GM12878 (cell line): Measurements from ENCODE around the gene DIAPH3. TPM values are rescaled to one million over a fixed set of nuclear protein-coding genes. Genes with fewer than 3 reads are reported as not detected.

Experiments
- ATAC-seq: fragments of 200-7000 bp; cut with Tn5 transposase; 3 replicates; pipeline ENCODE4 v1.9.1; 2020; ENCODE audit warnings: mild to moderate bottlenecking, moderate library complexity
- BruUV-seq: library from RNA; stranded (reverse); fragments of 400-500 nt; replicated peaks from 2 replicates; lab custom pipeline; 2021; lab: Mats Ljungman, UMichigan
- CTCF ChIA-PET: fragments of 300-600 bp; sonication (Branson Sonifier 250); formaldehyde crosslinking; extraction: SDS; loops from one replicate; lab custom pipeline; 2021; ENCODE audit warnings: inconsistent platforms; lab: Yijun Ruan, JAX
- POLR2A ChIA-PET: fragments of 350-600 bp; formaldehyde crosslinking; extraction: SDS; loops from one replicate; lab custom pipeline; 2021; ENCODE audit warnings: inconsistent platforms; lab: Charles Lee
- RAD21 ChIA-PET: fragments of 300-600 bp; sonication (Branson Sonifier 250); formaldehyde crosslinking; loops from one replicate; lab custom pipeline; 2023; ENCODE audit warnings: antibody characterized with exemption; ENCODE audit not compliant: unreplicated experiment; lab: Charles Lee
- SMC1A ChIA-PET: fragments of 300-600 bp; sonication (Branson Sonifier 250); formaldehyde crosslinking; loops from one replicate; lab custom pipeline; 2023; ENCODE audit not compliant: unreplicated experiment, uncharacterized antibody; lab: Charles Lee
- DNase-seq: peaks from one replicate; pipeline ENCODE4 v3.0.0-alpha.2; 2011; ENCODE audit warnings: low read depth, low spot score
- FAIRE-seq: peaks from 3 replicates; lab custom pipeline; 2011; peaks lifted over from hg19 to GRCh38; lab: Jason Lieb, UNC
- H2AFZ ChIP-seq: 2 replicates; pipeline ENCODE4 v1.6.0; 2011; ENCODE audit warnings: low read depth, low read length, control low read depth; ENCODE audit not compliant: control insufficient read depth
- H3K27ac ChIP-seq: 2 replicates; pipeline ENCODE4 v1.5.1; 2011; ENCODE audit warnings: control low read depth; ENCODE audit not compliant: control insufficient read depth, insufficient read depth
- H3K27me3 ChIP-seq, 2 experiments: replicated peaks in 1 of 2; 2 replicates each; pipeline versions ENCODE4 v1.6.0 to v1.6.1; 2011; ENCODE audit warnings: low read length in 1 of 2; ENCODE audit not compliant: control insufficient read depth in 2 of 2, insufficient read depth in 2 of 2
- H3K36me3 ChIP-seq, 2 experiments: 2 replicates each; pipeline ENCODE4 v1.5.1; 2011; ENCODE audit warnings: low read length in 1 of 2; ENCODE audit not compliant: control insufficient read depth in 2 of 2, insufficient read depth in 2 of 2
- H3K4me1 ChIP-seq: 2 replicates; pipeline ENCODE4 v1.6.1; 2011; ENCODE audit warnings: mild to moderate bottlenecking, low read length, moderate library complexity, mixed read lengths; ENCODE audit not compliant: control insufficient read depth, insufficient read depth
- H3K4me2 ChIP-seq: 2 replicates; pipeline ENCODE4 v1.6.0; 2011; ENCODE audit warnings: control low read depth; ENCODE audit not compliant: control insufficient read depth, insufficient read depth
- H3K4me3 ChIP-seq: fragments of 200-600 bp; sonication (generic); 2 replicates; pipeline ENCODE4 v1.5.1; 2016
- H3K79me2 ChIP-seq: 2 replicates; pipeline ENCODE4 v1.6.0; 2011; ENCODE audit warnings: low read length; ENCODE audit not compliant: control insufficient read depth, insufficient read depth
- H3K9ac ChIP-seq: 2 replicates; pipeline ENCODE4 v1.8.0; 2011; ENCODE audit warnings: low read length, control low read depth, mixed read lengths; ENCODE audit not compliant: control insufficient read depth, insufficient read depth
- H3K9me3 ChIP-seq: replicated peaks from 3 replicates; pipeline ENCODE4 v1.5.1; 2011; ENCODE audit warnings: mild to moderate bottlenecking, low read length; ENCODE audit not compliant: control insufficient read depth, insufficient read depth
- H4K20me1 ChIP-seq: 2 replicates; pipeline ENCODE4 v1.6.0; 2011; ENCODE audit not compliant: control insufficient read depth, insufficient read depth
- DPF2 ChIP-seq: fragments of 450-650 bp; IDR thresholded peaks from 2 replicates; pipeline ENCODE4 v1.6.1; 2017; ENCODE audit warnings: mild to moderate bottlenecking
- RUNX3 ChIP-seq: IDR thresholded peaks from 2 replicates; pipeline ENCODE4 v1.6.1; 2012; ENCODE audit warnings: low read length, inconsistent platforms
- SREBF2 ChIP-seq: IDR thresholded peaks from 2 replicates; pipeline ENCODE4 v1.6.1; 2012; ENCODE audit warnings: mild to moderate bottlenecking, low read length
- whole genome bisulfite sequencing: methylation state at CpG from one replicate; pipeline ENCODE4 v1.1.6; 2016; ENCODE audit warnings: low lambda C conversion rate; ENCODE audit not compliant: insufficient replicate concordance, insufficient coverage; ENCODE audit errors: missing lambda C conversion rate; 5-methylcytosine and 5-hydroxymethylcytosine counted together
- in situ Hi-C: fragments of 300-500 bp; cut with MboI; formaldehyde crosslinking; loops from 9 replicates; pipeline ENCODE4 v1.14.3; 2018; ENCODE audit warnings: mixed read lengths
- intact Hi-C: fragments of 100-400 bp; cut with micrococcal nuclease; formaldehyde crosslinking; loops from one replicate; pipeline ENCODE4 v1.14.2; 2022; ENCODE audit not compliant: unreplicated experiment
- polyA plus RNA-seq, 11 experiments: library from polyadenylated mRNA; depleted of rRNA in 4 of 11; unstranded in 6 of 11; stranded (reverse) in 5 of 11; fragments of >200 nt; fragmentation: Nextera tagmentation in 4 of 11; fragmentation: Illumina TruSeq in 1 of 11; extraction: Ambion mirVana in 4 of 11; extraction: Trizol in 1 of 11; gene quantifications; 1 replicate in 1 of 11; 2 replicates in 10 of 11; pipeline versions ENCODE4 v1.2.1 to v1.2.3, GENCODE V29; 2011 to 2016; ENCODE audit warnings: inconsistent platforms in 2 of 11, missing spikeins in 2 of 11, low read depth in 1 of 11
- total RNA-seq, 4 experiments: library from RNA; depleted of rRNA in 3 of 4; stranded (reverse); fragments of >200 nt in 3 of 4; fragmentation: Illumina TruSeq in 1 of 4; extraction: Trizol in 1 of 4; gene quantifications; 2 replicates each; pipeline versions ENCODE4 v1.2.1 to v1.2.3, GENCODE V29; 2013 to 2021
- TF ChIP-seq, protein P1 (sequence below): fragments of 450-650 bp; IDR thresholded peaks from 2 replicates; pipeline ENCODE4 v1.6.1; 2017; ENCODE audit warnings: mild to moderate bottlenecking, moderate library complexity
- TF ChIP-seq, protein P2 (sequence below): fragments of 450-650 bp; IDR thresholded peaks from 2 replicates; pipeline ENCODE4 v1.6.1; 2016; ENCODE audit warnings: mild to moderate bottlenecking, moderate library complexity, borderline replicate concordance
- TF ChIP-seq, protein P3 (sequence below): fragments of 450-650 bp; IDR thresholded peaks from 2 replicates; pipeline ENCODE4 v1.6.1; 2018; ENCODE audit warnings: mild to moderate bottlenecking, low read depth, moderate library complexity; ENCODE audit not compliant: partially characterized antibody
- TF ChIP-seq, protein P4 (sequence below): fragments of 450-650 bp; IDR thresholded peaks from 2 replicates; pipeline ENCODE4 v1.6.1; 2017; ENCODE audit warnings: borderline replicate concordance
- TF ChIP-seq, protein P5 (sequence below): fragments of 150-350 bp; IDR thresholded peaks from 2 replicates; pipeline ENCODE4 v1.6.1; 2016; ENCODE audit warnings: low read depth, low read length

DIAPH3 gene
- total and polyA plus RNA-seq, 10 of the 15 experiments (the other 5 are each of a cell fraction or from before 2014, with no cell fraction given): 10.1 to 25.2 (median 15.4) TPM

DNA sequence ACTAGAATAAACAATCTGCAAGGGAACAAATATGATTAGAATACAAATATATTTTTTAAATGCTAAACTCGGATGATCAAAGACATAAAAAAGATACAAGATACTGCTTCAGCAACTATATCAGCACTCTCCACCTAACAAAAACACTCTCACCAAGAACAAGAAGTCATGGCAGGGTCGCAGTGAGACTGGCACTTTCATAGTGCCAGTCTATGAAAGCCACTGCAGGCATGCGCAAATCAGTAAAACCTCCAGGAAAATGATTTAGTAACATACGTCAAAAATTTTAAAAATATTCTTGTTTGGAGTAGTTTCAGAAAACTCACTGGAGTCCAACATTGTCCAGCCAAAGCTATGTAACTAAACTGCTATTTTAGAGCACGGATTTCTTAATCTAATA lies 295.9 kb downstream of the DIAPH3 start:
- Histone ChIP-seq H3K27ac (no peak overlapping the region), H3K36me3 (no peaks in the 10 kb centered on the region), H3K4me1 (no peaks in the 10 kb centered on the region), H3K27me3 (no peaks in the 10 kb centered on the region), H3K9ac (no peak overlapping the region), H3K4me2 (no peak overlapping the region), H3K79me2 (no peaks in the 10 kb centered on the region), H4K20me1 (no peaks in the 10 kb centered on the region), H3K9me3 (no peaks in the 10 kb centered on the region), H2AFZ (no peak overlapping the region), H3K4me3 (no peak overlapping the region)
- ChIA-PET CTCF (no interaction called here), POLR2A (no interaction called here), SMC1A (no interaction called here), RAD21 (no interaction called here)
- intact Hi-C loops: no loop called here
- WGBS: 96% methylated on average over 5 of the region's 5 CpGs
- in situ Hi-C loops: no loop called here
- ATAC-seq (no peak), FAIRE-seq (no peak), DNase-seq (no peak)
- no TSS peak for BruUV-seq
- TF ChIP-seq, protein P1, sequence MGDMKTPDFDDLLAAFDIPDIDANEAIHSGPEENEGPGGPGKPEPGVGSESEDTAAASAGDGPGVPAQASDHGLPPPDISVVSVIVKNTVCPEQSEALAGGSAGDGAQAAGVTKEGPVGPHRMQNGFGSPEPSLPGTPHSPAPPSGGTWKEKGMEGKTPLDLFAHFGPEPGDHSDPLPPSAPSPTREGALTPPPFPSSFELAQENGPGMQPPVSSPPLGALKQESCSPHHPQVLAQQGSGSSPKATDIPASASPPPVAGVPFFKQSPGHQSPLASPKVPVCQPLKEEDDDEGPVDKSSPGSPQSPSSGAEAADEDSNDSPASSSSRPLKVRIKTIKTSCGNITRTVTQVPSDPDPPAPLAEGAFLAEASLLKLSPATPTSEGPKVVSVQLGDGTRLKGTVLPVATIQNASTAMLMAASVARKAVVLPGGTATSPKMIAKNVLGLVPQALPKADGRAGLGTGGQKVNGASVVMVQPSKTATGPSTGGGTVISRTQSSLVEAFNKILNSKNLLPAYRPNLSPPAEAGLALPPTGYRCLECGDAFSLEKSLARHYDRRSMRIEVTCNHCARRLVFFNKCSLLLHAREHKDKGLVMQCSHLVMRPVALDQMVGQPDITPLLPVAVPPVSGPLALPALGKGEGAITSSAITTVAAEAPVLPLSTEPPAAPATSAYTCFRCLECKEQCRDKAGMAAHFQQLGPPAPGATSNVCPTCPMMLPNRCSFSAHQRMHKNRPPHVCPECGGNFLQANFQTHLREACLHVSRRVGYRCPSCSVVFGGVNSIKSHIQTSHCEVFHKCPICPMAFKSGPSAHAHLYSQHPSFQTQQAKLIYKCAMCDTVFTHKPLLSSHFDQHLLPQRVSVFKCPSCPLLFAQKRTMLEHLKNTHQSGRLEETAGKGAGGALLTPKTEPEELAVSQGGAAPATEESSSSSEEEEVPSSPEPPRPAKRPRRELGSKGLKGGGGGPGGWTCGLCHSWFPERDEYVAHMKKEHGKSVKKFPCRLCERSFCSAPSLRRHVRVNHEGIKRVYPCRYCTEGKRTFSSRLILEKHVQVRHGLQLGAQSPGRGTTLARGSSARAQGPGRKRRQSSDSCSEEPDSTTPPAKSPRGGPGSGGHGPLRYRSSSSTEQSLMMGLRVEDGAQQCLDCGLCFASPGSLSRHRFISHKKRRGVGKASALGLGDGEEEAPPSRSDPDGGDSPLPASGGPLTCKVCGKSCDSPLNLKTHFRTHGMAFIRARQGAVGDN: no peak
- TF ChIP-seq, protein P2, sequence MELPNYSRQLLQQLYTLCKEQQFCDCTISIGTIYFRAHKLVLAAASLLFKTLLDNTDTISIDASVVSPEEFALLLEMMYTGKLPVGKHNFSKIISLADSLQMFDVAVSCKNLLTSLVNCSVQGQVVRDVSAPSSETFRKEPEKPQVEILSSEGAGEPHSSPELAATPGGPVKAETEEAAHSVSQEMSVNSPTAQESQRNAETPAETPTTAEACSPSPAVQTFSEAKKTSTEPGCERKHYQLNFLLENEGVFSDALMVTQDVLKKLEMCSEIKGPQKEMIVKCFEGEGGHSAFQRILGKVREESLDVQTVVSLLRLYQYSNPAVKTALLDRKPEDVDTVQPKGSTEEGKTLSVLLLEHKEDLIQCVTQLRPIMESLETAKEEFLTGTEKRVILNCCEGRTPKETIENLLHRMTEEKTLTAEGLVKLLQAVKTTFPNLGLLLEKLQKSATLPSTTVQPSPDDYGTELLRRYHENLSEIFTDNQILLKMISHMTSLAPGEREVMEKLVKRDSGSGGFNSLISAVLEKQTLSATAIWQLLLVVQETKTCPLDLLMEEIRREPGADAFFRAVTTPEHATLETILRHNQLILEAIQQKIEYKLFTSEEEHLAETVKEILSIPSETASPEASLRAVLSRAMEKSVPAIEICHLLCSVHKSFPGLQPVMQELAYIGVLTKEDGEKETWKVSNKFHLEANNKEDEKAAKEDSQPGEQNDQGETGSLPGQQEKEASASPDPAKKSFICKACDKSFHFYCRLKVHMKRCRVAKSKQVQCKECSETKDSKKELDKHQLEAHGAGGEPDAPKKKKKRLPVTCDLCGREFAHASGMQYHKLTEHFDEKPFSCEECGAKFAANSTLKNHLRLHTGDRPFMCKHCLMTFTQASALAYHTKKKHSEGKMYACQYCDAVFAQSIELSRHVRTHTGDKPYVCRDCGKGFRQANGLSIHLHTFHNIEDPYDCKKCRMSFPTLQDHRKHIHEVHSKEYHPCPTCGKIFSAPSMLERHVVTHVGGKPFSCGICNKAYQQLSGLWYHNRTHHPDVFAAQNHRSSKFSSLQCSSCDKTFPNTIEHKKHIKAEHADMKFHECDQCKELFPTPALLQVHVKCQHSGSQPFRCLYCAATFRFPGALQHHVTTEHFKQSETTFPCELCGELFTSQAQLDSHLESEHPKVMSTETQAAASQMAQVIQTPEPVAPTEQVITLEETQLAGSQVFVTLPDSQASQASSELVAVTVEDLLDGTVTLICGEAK: no peak
- TF ChIP-seq, protein P3, sequence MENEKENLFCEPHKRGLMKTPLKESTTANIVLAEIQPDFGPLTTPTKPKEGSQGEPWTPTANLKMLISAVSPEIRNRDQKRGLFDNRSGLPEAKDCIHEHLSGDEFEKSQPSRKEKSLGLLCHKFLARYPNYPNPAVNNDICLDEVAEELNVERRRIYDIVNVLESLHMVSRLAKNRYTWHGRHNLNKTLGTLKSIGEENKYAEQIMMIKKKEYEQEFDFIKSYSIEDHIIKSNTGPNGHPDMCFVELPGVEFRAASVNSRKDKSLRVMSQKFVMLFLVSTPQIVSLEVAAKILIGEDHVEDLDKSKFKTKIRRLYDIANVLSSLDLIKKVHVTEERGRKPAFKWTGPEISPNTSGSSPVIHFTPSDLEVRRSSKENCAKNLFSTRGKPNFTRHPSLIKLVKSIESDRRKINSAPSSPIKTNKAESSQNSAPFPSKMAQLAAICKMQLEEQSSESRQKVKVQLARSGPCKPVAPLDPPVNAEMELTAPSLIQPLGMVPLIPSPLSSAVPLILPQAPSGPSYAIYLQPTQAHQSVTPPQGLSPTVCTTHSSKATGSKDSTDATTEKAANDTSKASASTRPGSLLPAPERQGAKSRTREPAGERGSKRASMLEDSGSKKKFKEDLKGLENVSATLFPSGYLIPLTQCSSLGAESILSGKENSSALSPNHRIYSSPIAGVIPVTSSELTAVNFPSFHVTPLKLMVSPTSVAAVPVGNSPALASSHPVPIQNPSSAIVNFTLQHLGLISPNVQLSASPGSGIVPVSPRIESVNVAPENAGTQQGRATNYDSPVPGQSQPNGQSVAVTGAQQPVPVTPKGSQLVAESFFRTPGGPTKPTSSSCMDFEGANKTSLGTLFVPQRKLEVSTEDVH: no peak
- TF ChIP-seq, protein P4, sequence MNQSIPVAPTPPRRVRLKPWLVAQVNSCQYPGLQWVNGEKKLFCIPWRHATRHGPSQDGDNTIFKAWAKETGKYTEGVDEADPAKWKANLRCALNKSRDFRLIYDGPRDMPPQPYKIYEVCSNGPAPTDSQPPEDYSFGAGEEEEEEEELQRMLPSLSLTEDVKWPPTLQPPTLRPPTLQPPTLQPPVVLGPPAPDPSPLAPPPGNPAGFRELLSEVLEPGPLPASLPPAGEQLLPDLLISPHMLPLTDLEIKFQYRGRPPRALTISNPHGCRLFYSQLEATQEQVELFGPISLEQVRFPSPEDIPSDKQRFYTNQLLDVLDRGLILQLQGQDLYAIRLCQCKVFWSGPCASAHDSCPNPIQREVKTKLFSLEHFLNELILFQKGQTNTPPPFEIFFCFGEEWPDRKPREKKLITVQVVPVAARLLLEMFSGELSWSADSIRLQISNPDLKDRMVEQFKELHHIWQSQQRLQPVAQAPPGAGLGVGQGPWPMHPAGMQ: no peak
- TF ChIP-seq, protein P5, sequence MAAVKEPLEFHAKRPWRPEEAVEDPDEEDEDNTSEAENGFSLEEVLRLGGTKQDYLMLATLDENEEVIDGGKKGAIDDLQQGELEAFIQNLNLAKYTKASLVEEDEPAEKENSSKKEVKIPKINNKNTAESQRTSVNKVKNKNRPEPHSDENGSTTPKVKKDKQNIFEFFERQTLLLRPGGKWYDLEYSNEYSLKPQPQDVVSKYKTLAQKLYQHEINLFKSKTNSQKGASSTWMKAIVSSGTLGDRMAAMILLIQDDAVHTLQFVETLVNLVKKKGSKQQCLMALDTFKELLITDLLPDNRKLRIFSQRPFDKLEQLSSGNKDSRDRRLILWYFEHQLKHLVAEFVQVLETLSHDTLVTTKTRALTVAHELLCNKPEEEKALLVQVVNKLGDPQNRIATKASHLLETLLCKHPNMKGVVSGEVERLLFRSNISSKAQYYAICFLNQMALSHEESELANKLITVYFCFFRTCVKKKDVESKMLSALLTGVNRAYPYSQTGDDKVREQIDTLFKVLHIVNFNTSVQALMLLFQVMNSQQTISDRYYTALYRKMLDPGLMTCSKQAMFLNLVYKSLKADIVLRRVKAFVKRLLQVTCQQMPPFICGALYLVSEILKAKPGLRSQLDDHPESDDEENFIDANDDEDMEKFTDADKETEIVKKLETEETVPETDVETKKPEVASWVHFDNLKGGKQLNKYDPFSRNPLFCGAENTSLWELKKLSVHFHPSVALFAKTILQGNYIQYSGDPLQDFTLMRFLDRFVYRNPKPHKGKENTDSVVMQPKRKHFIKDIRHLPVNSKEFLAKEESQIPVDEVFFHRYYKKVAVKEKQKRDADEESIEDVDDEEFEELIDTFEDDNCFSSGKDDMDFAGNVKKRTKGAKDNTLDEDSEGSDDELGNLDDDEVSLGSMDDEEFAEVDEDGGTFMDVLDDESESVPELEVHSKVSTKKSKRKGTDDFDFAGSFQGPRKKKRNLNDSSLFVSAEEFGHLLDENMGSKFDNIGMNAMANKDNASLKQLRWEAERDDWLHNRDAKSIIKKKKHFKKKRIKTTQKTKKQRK: no peak
- no peak for TF ChIP-seq SREBF2
- TF ChIP-seq DPF2: no peak
- no peak for TF ChIP-seq RUNX3
